HCT116 (cell line): Measurements from ENCODE around the gene BCAS2. TPM values are rescaled to one million over a fixed set of nuclear protein-coding genes. Genes with fewer than 3 reads are reported as not detected.

Source experiments
- ATAC-seq: fragments of 200-7000 bp; cut with Tn5 transposase; 2 replicates; pipeline ENCODE4 v1.9.1; 2020; ENCODE audit warnings: mild to moderate bottlenecking, moderate library complexity
- BruUV-seq: library from RNA; stranded (reverse); fragments of 400-500 nt; replicated peaks from 2 replicates; lab custom pipeline; 2021; lab: Mats Ljungman, UMichigan
- CTCF ChIA-PET: fragments of 300-600 bp; sonication (Branson Sonifier 250); formaldehyde crosslinking; loops from one replicate; lab custom pipeline; 2021; ENCODE audit warnings: antibody characterized with exemption; lab: Charles Lee
- POLR2A ChIA-PET: fragments of 300-600, 350-600 bp; sonication (Branson Sonifier 250); formaldehyde crosslinking; loops from one replicate; lab custom pipeline; 2021; ENCODE audit warnings: antibody characterized with exemption; lab: Charles Lee
- RAD21 ChIA-PET, 2 experiments: fragments of 300-600 bp; sonication (Branson Sonifier 250); formaldehyde crosslinking; loops; one replicate each; lab custom pipeline; 2023; ENCODE audit warnings: low total read pairs in 2 of 2; ENCODE audit not compliant: uncharacterized antibody in 2 of 2, unreplicated experiment in 2 of 2, low non-redundant PET in 1 of 2; lab: Charles Lee
- DNase-seq: peaks from one replicate; pipeline ENCODE4 v3.0.0-alpha.2; 2010; ENCODE audit warnings: low read depth, low spot score
- H2AFZ ChIP-seq: fragments of 200-600 bp; shearing (Covaris generic), sonication (generic); 2 replicates; pipeline ENCODE4 v1.6.1; 2017; ENCODE audit warnings: low read depth, mixed run types, mixed read lengths, antibody characterized with exemption, low read length; ENCODE audit not compliant: poor library complexity, severe bottlenecking
- H3K27ac ChIP-seq: 2 replicates; pipeline ENCODE4 v1.5.1; 2012; ENCODE audit warnings: low read depth, low read length
- H3K27me3 ChIP-seq: fragments of 200-600 bp; sonication (generic); 2 replicates; pipeline ENCODE4 v1.6.1; 2016; ENCODE audit warnings: mixed run types, low read length, mixed read lengths; ENCODE audit not compliant: insufficient read depth
- H3K36me3 ChIP-seq, 2 experiments: fragments of 200-500 bp in 1 of 2; fragments of 200-600 bp in 1 of 2; sonication (Bioruptor generic) in 1 of 2; sonication (generic) in 1 of 2; 2 replicates each; pipeline versions ENCODE4 v1.5.1 to v1.6.1; 2014 to 2016; ENCODE audit warnings: low read length in 2 of 2, inconsistent platforms in 1 of 2, mixed read lengths in 1 of 2, mixed run types in 1 of 2; ENCODE audit not compliant: insufficient read depth in 2 of 2, control insufficient read depth in 1 of 2
- H3K4me1 ChIP-seq, 2 experiments: fragments of 200-600 bp in 1 of 2; sonication (generic) in 1 of 2; 2 replicates each; pipeline versions ENCODE4 v1.5.1 to v1.6.1; 2012 to 2017; ENCODE audit warnings: low read length in 2 of 2, inconsistent platforms in 1 of 2, mild to moderate bottlenecking in 1 of 2, mixed read lengths in 1 of 2, mixed run types in 1 of 2, moderate library complexity in 1 of 2; ENCODE audit not compliant: insufficient read depth in 2 of 2, control insufficient read depth in 1 of 2
- H3K4me2 ChIP-seq: fragments of 200-600 bp; sonication (generic); 2 replicates; pipeline ENCODE4 v1.6.1; 2017; ENCODE audit warnings: mixed run types, low read length, mixed read lengths
- H3K4me3 ChIP-seq, 2 experiments: fragments of 200-600 bp in 1 of 2; sonication (generic) in 1 of 2; replicated peaks in 1 of 2; 2 replicates each; pipeline ENCODE4 v1.5.1; 2011 to 2016; ENCODE audit warnings: low read length in 2 of 2, control low read depth in 1 of 2, low read depth in 1 of 2, mild to moderate bottlenecking in 1 of 2, mixed read lengths in 1 of 2, mixed run types in 1 of 2
- H3K79me2 ChIP-seq: fragments of 200-600 bp; sonication (generic); 2 replicates; pipeline ENCODE4 v1.6.1; 2017; ENCODE audit warnings: mild to moderate bottlenecking, mixed run types, low read length, moderate library complexity, mixed read lengths; ENCODE audit not compliant: insufficient read depth
- H3K9ac ChIP-seq: fragments of 200-600 bp; sonication (generic); 2 replicates; pipeline ENCODE4 v1.6.1; 2016; ENCODE audit warnings: low read length, mixed read lengths
- H3K9me2 ChIP-seq: fragments of 200-600 bp; sonication (generic), shearing (Covaris generic); 2 replicates; pipeline ENCODE4 v1.6.1; 2017; ENCODE audit warnings: mixed run types, mild to moderate bottlenecking, moderate library complexity; ENCODE audit not compliant: insufficient read depth
- H3K9me3 ChIP-seq, 2 experiments: fragments of 200-500 bp in 1 of 2; fragments of 200-600 bp in 1 of 2; sonication (Bioruptor generic) in 1 of 2; sonication (generic) in 1 of 2; 2 replicates each; pipeline ENCODE4 v1.6.1; 2014 to 2017; ENCODE audit warnings: low read length in 2 of 2, mixed read lengths in 2 of 2, inconsistent platforms in 1 of 2, low read depth in 1 of 2, mild to moderate bottlenecking in 1 of 2, mixed run types in 1 of 2, moderate library complexity in 1 of 2; ENCODE audit not compliant: control insufficient read depth in 1 of 2, insufficient read depth in 1 of 2
- H4K20me1 ChIP-seq: fragments of 200-600 bp; sonication (generic), shearing (Covaris generic); 2 replicates; pipeline ENCODE4 v1.6.1; 2017; ENCODE audit warnings: mixed run types, mild to moderate bottlenecking, moderate library complexity; ENCODE audit not compliant: insufficient read depth
- ELF1 ChIP-seq: IDR thresholded peaks from 2 replicates; pipeline ENCODE4 v1.6.1; 2012; ENCODE audit warnings: low read depth, borderline replicate concordance
- EZH2 ChIP-seq: fragments of 200-600 bp; sonication (generic); IDR thresholded peaks from 2 replicates; pipeline ENCODE4 v1.6.1; 2017; ENCODE audit warnings: antibody characterized with exemption, mixed run types
- FOSL1 ChIP-seq: IDR thresholded peaks from 2 replicates; pipeline ENCODE4 v1.6.1; 2012; ENCODE audit warnings: low read depth
- POLR2A ChIP-seq: IDR thresholded peaks from 2 replicates; pipeline ENCODE4 v1.7.0; 2011; ENCODE audit warnings: borderline replicate concordance; ENCODE audit not compliant: insufficient read depth, insufficient read length; ENCODE audit errors: extremely low read depth
- POLR2AphosphoS5 ChIP-seq: IDR thresholded peaks from 2 replicates; pipeline ENCODE4 v1.6.1; 2011; ENCODE audit warnings: mild to moderate bottlenecking, low read depth, low read length, moderate library complexity
- SP1 ChIP-seq: IDR thresholded peaks from 2 replicates; pipeline ENCODE4 v1.6.1; 2012; ENCODE audit warnings: low read depth
- SRF ChIP-seq: IDR thresholded peaks from 2 replicates; pipeline ENCODE4 v1.6.1; 2012; ENCODE audit warnings: low read depth
- TCF7L2 ChIP-seq: IDR thresholded peaks from 2 replicates; pipeline ENCODE4 v1.7.0; 2011; ENCODE audit warnings: borderline replicate concordance, inconsistent platforms; ENCODE audit not compliant: insufficient read depth, insufficient read length; ENCODE audit errors: extremely low read depth
- ZNF274 ChIP-seq: fragments of 200-500 bp; sonication (Bioruptor generic); IDR thresholded peaks from 2 replicates; pipeline ENCODE4 v1.6.1; 2014; ENCODE audit warnings: mild to moderate bottlenecking, low read depth, low read length, inconsistent platforms
- intact Hi-C: fragments of 100-400 bp; cut with micrococcal nuclease; formaldehyde crosslinking; loops from 2 replicates; pipeline ENCODE4 v1.10.0; 2022
- total RNA-seq: library from RNA; stranded (reverse); gene quantifications from one replicate; pipeline ENCODE4 v1.2.1, GENCODE V29; 2021; ENCODE audit not compliant: unreplicated experiment
- TF ChIP-seq, protein P1 (sequence below): IDR thresholded peaks from 2 replicates; pipeline ENCODE4 v1.6.1; 2012
- TF ChIP-seq, protein P2 (sequence below): IDR thresholded peaks from 2 replicates; pipeline ENCODE4 v1.6.1; 2011; ENCODE audit warnings: mild to moderate bottlenecking, low read length, moderate library complexity; ENCODE audit not compliant: insufficient replicate concordance; ENCODE audit errors: extremely low read depth
- TF ChIP-seq, protein P3 (sequence below), 3 experiments: fragments of 200-600 bp in 1 of 3; sonication (generic) in 1 of 3; IDR thresholded peaks in 2 of 3; conservative IDR thresholded peaks in 1 of 3; 2 replicates each; pipeline ENCODE4 v1.5.1; 2012 to 2017; ENCODE audit warnings: low read depth in 2 of 3, low read length in 2 of 3, antibody characterized with exemption in 1 of 3, borderline replicate concordance in 1 of 3, control low read depth in 1 of 3, mild to moderate bottlenecking in 1 of 3, mixed read lengths in 1 of 3, mixed run types in 1 of 3, moderate library complexity in 1 of 3; ENCODE audit not compliant: insufficient read depth in 1 of 3
- TF ChIP-seq, protein P4 (sequence below): IDR thresholded peaks from 2 replicates; pipeline ENCODE4 v1.6.1; 2012

BCAS2 gene
- total RNA-seq, 1 experiment from 2014 or later = 45.2 TPM

DNA sequence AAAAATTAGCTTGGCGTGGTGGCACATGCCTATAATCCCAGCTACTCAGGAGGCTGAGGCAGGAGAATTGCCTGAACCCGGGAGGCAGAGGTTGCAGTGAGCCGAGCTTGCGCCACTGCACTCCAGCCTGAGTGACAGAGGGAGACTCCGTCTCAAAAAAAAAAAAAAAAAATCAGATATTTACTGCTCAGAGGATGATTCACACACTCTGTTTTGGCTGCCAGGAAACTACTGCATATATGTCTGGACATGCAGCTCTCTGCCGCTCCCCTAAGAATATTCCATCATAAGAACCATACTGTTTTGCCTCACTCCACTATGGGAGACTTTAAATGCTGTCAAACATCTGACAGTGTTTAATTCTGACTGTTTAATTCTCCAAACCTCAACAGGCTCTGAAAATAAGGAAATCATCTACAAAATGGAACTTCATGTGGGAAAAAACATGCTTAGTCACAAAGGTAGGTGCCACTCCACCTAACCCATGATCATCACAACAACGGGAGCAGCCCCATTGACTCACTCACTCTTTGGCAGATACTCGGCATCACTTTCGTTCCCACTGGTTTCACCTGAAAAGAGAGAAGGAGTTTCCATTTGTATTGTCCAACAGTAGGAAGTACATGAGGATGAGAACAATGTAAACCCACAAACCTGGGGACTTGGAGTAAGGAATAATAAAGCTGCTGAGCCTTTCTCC lies 29.3 kb upstream of the BCAS2 start:
- ChIA-PET POLR2A (no interaction called here), RAD21 (no interaction called here), CTCF (no interaction called here)
- Histone ChIP-seq H3K9me2 (no peaks in the 10 kb centered on the region), H3K27ac (no peak overlapping the region), H3K79me2 (no peaks in the 10 kb centered on the region), H3K9ac (no peak overlapping the region), H2AFZ (no peak overlapping the region), H3K27me3 (no peaks in the 10 kb centered on the region), H3K4me1 (peaks cover 0 to 4% of the 10 kb centered on the region in 2 experiments; a peak in 1 of 4 replicates), H3K4me3 (no peak overlapping the region), H3K36me3 (no peaks in the 10 kb centered on the region), H3K9me3 (no peaks in the 10 kb centered on the region), H3K4me2 (peak overlapping the region; percentile 2; the same call in 1 of the 2 replicates), H4K20me1 (no peaks in the 10 kb centered on the region)
- ATAC-seq (no peak), DNase-seq (no peak)
- BruUV-seq = no TSS peak
- TF ChIP-seq POLR2A (no peak), ZNF274 (no peak), TCF7L2 (no peak), POLR2AphosphoS5 (no peak), SP1 (no peak), EZH2 (no peak), ELF1 (no peak), FOSL1 (no peak), SRF (no peak)
- TF ChIP-seq, protein P1, sequence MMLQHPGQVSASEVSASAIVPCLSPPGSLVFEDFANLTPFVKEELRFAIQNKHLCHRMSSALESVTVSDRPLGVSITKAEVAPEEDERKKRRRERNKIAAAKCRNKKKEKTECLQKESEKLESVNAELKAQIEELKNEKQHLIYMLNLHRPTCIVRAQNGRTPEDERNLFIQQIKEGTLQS = no peak
- TF ChIP-seq, protein P2, sequence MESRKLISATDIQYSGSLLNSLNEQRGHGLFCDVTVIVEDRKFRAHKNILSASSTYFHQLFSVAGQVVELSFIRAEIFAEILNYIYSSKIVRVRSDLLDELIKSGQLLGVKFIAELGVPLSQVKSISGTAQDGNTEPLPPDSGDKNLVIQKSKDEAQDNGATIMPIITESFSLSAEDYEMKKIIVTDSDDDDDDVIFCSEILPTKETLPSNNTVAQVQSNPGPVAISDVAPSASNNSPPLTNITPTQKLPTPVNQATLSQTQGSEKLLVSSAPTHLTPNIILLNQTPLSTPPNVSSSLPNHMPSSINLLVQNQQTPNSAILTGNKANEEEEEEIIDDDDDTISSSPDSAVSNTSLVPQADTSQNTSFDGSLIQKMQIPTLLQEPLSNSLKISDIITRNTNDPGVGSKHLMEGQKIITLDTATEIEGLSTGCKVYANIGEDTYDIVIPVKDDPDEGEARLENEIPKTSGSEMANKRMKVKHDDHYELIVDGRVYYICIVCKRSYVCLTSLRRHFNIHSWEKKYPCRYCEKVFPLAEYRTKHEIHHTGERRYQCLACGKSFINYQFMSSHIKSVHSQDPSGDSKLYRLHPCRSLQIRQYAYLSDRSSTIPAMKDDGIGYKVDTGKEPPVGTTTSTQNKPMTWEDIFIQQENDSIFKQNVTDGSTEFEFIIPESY = no peak
- TF ChIP-seq, protein P3, sequence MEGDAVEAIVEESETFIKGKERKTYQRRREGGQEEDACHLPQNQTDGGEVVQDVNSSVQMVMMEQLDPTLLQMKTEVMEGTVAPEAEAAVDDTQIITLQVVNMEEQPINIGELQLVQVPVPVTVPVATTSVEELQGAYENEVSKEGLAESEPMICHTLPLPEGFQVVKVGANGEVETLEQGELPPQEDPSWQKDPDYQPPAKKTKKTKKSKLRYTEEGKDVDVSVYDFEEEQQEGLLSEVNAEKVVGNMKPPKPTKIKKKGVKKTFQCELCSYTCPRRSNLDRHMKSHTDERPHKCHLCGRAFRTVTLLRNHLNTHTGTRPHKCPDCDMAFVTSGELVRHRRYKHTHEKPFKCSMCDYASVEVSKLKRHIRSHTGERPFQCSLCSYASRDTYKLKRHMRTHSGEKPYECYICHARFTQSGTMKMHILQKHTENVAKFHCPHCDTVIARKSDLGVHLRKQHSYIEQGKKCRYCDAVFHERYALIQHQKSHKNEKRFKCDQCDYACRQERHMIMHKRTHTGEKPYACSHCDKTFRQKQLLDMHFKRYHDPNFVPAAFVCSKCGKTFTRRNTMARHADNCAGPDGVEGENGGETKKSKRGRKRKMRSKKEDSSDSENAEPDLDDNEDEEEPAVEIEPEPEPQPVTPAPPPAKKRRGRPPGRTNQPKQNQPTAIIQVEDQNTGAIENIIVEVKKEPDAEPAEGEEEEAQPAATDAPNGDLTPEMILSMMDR (IDR thresholded peaks at IDR 0.05 in 2 of 3, conservative IDR thresholded peaks at IDR 0.05 in 1 of 3; ENCODE audit: borderline replicate concordance in 1 of 3, insufficient read depth in 1 of 3, low read depth in 2 of 3, low read length in 2 of 3) = no peak
- TF ChIP-seq, protein P4, sequence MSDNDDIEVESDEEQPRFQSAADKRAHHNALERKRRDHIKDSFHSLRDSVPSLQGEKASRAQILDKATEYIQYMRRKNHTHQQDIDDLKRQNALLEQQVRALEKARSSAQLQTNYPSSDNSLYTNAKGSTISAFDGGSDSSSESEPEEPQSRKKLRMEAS = no peak
- intact Hi-C loops = no loop called here
